Uterus (tissue), 2 donors: ENCODE measurements around the gene CRY1.

Source experiments
- CTCF ChIP-seq, 4 experiments: fragments of 200-600 bp in 2 of 4; fragments of 450-650 bp in 2 of 4; sonication (generic) in 2 of 4; IDR thresholded peaks; one replicate each; pipeline ENCODE4 v1.5.1; 2016 to 2019; ENCODE audit warnings: antibody characterized with exemption in 4 of 4, mild to moderate bottlenecking in 2 of 4, moderate library complexity in 1 of 4
- POLR2A ChIP-seq, 2 donors: fragments of 450-650 bp; IDR thresholded peaks; one replicate each; pipeline ENCODE4 v1.6.1; 2016; ENCODE audit warnings: antibody characterized with exemption in 2 of 2, mild to moderate bottlenecking in 1 of 2, moderate library complexity in 1 of 2

GRCh38 chr12:106973545-106973944 lies 119.8 kb downstream of the CRY1 start:
- TF ChIP-seq CTCF (IDR thresholded peaks at IDR 0.05) (no peak), POLR2A (IDR thresholded peaks at IDR 0.05) (no peak)
